CD14-positive monocyte (primary cell): ENCODE data around the gene ZNF423. TPM values are rescaled to one million over a fixed set of nuclear protein-coding genes. Genes with fewer than 3 reads are reported as not detected.

ENCODE experiments used
- DNase-seq, 3 donors: peaks; one replicate each; pipeline ENCODE4 v3.0.0-alpha.2; 2011 to 2022
- H2AFZ ChIP-seq: 2 replicates; pipeline ENCODE4 v1.6.0; 2012; ENCODE audit warnings: mild to moderate bottlenecking, low read depth, low read length, inconsistent platforms; ENCODE audit not compliant: insufficient read depth, poor library complexity, severe bottlenecking
- H3K27ac ChIP-seq, 2 donors: 1 replicate in 1 of 2; 2 replicates in 1 of 2; pipeline ENCODE4 v1.5.1; 2012 to 2013; ENCODE audit warnings: low read length in 2 of 2, control low read depth in 1 of 2, inconsistent platforms in 1 of 2, low read depth in 1 of 2, mild to moderate bottlenecking in 1 of 2
- H3K27me3 ChIP-seq, 2 donors: one replicate each; pipeline versions ENCODE4 v1.6.0 to v1.6.1; 2011 to 2013; ENCODE audit warnings: low read length in 2 of 2; ENCODE audit not compliant: control insufficient read depth in 2 of 2, insufficient read depth in 2 of 2
- H3K36me3 ChIP-seq, 2 donors: replicated peaks in 1 of 2; 1 replicate in 1 of 2; 2 replicates in 1 of 2; pipeline versions ENCODE4 v1.5.1 to v1.6.1; 2012 to 2013; ENCODE audit warnings: low read length in 2 of 2, control low read depth in 1 of 2, inconsistent platforms in 1 of 2, mild to moderate bottlenecking in 1 of 2; ENCODE audit not compliant: insufficient read depth in 2 of 2, control insufficient read depth in 1 of 2
- H3K4me1 ChIP-seq, 2 donors: 1 replicate in 1 of 2; 2 replicates in 1 of 2; pipeline versions ENCODE4 v1.5.1 to v1.6.1; 2012 to 2013; ENCODE audit warnings: low read length in 2 of 2, control low read depth in 1 of 2, inconsistent platforms in 1 of 2, mild to moderate bottlenecking in 1 of 2, moderate library complexity in 1 of 2; ENCODE audit not compliant: insufficient read depth in 2 of 2, control insufficient read depth in 1 of 2
- H3K4me2 ChIP-seq: replicated peaks from 2 replicates; pipeline ENCODE3; 2012; ENCODE audit warnings: low read length, moderate library complexity, mild to moderate bottlenecking; ENCODE audit not compliant: poor library complexity, severe bottlenecking; ENCODE audit errors: extremely low read depth
- H3K4me3 ChIP-seq, 3 experiments: fragments of 200-600 bp in 1 of 3; sonication (generic) in 1 of 3; replicated peaks in 1 of 3; 1 replicate in 2 of 3; 2 replicates in 1 of 3; pipeline ENCODE4 v1.5.1; 2011 to 2013; ENCODE audit warnings: low read length in 3 of 3, mild to moderate bottlenecking in 3 of 3, control low read depth in 2 of 3, low read depth in 2 of 3, inconsistent platforms in 1 of 3, moderate library complexity in 1 of 3
- H3K79me2 ChIP-seq: 2 replicates; pipeline ENCODE4 v1.6.0; 2012; ENCODE audit warnings: mild to moderate bottlenecking, control low read depth, inconsistent platforms, low read length, moderate library complexity; ENCODE audit not compliant: insufficient read depth
- H3K9ac ChIP-seq: 2 replicates; pipeline ENCODE4 v1.6.0; 2017; ENCODE audit warnings: low read length, mild to moderate bottlenecking; ENCODE audit not compliant: insufficient read depth, poor library complexity, severe bottlenecking
- H3K9me3 ChIP-seq, 2 donors: replicated peaks in 1 of 2; 1 replicate in 1 of 2; 2 replicates in 1 of 2; pipeline versions ENCODE4 v1.5.1 to v1.6.1; 2012 to 2013; ENCODE audit warnings: low read length in 2 of 2, control low read depth in 1 of 2; ENCODE audit not compliant: control insufficient read depth in 1 of 2, insufficient read depth in 1 of 2
- H4K20me1 ChIP-seq: 2 replicates; pipeline ENCODE4 v1.6.0; 2012; ENCODE audit warnings: mild to moderate bottlenecking, low read length, control low read depth, moderate library complexity; ENCODE audit not compliant: insufficient read depth
- H3K27ac Mint-ChIP-seq, 7 donors: one replicate each; pipeline ENCODE4 v1.8.0; 2020; ENCODE audit warnings: mild to moderate bottlenecking in 7 of 7, mixed read lengths in 7 of 7, moderate library complexity in 6 of 7, inconsistent platforms in 2 of 7
- H3K27me3 Mint-ChIP-seq, 3 donors: one replicate each; pipeline ENCODE4 v1.8.0; 2021 to 2022; ENCODE audit warnings: low read depth in 3 of 3, mild to moderate bottlenecking in 3 of 3, mixed read lengths in 3 of 3, moderate library complexity in 3 of 3, inconsistent platforms in 1 of 3
- H3K36me3 Mint-ChIP-seq, 2 donors: one replicate each; pipeline ENCODE4 v1.8.0; 2020; ENCODE audit warnings: mixed read lengths in 2 of 2, inconsistent platforms in 1 of 2, mild to moderate bottlenecking in 1 of 2
- H3K4me1 Mint-ChIP-seq: one replicate; pipeline ENCODE4 v1.8.0; 2020; ENCODE audit warnings: mild to moderate bottlenecking, mixed read lengths
- H3K4me3 Mint-ChIP-seq, 2 donors: one replicate each; pipeline ENCODE4 v1.8.0; 2020; ENCODE audit warnings: mild to moderate bottlenecking in 2 of 2, mixed read lengths in 2 of 2, moderate library complexity in 1 of 2
- H3K9me3 Mint-ChIP-seq, 7 donors: one replicate each; pipeline ENCODE4 v1.8.0; 2020 to 2022; ENCODE audit warnings: mixed read lengths in 7 of 7, mild to moderate bottlenecking in 6 of 7, moderate library complexity in 6 of 7, inconsistent platforms in 2 of 7
- CTCF ChIP-seq: fragments of 200-600 bp; IDR thresholded peaks from one replicate; pipeline ENCODE4 v1.8.0; 2022; ENCODE audit warnings: antibody characterized with exemption, mild to moderate bottlenecking
- WGBS: methylation state at CpG from one replicate; pipeline ENCODE4 v1.1.5; 2013; ENCODE audit warnings: missing lambda C conversion rate; ENCODE audit not compliant: insufficient coverage; 5-methylcytosine and 5-hydroxymethylcytosine counted together
- intact Hi-C, 2 donors: fragments of 100-400 bp; cut with micrococcal nuclease; formaldehyde crosslinking; loops; one replicate each; pipeline versions ENCODE4 v1.15.0 to v1.15.1; 2023
- polyA plus RNA-seq, 3 donors: library from polyadenylated mRNA; depleted of rRNA in 1 of 3; unstranded in 2 of 3; stranded (reverse) in 1 of 3; fragments of 300-500 nt in 2 of 3; fragments of >200 nt in 1 of 3; fragmentation: Illumina TruSeq in 2 of 3; gene quantifications; 1 replicate in 2 of 3; 2 replicates in 1 of 3; pipeline ENCODE4 v1.2.3, GENCODE V29; 2012 to 2021

The ZNF423 gene
- polyA plus RNA-seq, 3 donors: not detected

- 19% methylated on average over 3 of the region's 4 CpGs for WGBS
Observed at GRCh38 chr16:49644145-49644463, 211.8 kb downstream of the ZNF423 start.

DNA sequence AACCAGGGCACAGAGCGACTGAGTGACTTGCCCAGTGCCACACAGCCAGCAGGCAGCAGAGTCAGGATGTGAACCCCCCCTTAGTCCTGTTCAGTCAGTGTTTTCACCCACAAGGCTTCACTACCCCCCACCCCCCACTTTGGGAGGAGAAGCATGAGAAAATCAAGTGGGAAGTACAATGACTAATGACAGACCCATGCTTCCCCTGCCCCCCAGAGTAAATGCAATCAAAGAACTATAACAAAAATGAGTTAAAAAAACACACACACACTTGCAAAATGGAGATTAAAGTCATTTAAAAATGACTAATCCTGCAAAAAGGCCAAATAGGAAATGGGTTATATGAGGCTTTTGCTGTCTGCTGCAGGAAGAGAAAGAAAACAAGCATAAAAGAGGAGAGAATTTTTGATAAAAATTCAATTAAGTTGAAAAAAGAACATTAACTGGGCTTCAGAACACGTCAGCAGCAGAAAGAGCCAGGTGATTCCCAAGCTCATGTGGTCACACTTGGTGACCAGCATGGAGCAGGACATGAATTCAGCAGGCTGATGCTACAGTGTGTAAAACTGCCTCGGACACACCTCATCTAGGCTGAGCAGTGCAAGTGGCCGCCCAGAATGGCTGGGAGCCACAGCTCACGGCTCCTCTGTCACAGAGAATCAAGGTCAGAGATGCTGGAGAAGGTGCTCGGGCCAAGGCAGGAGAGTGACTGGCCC lies 212.3 kb downstream of the ZNF423 start:
- peaks cover 24 to 27% of the 10 kb centered on the region in 2 donors for H3K9me3 ChIP-seq
- no peaks in the 10 kb centered on the region for H3K36me3 ChIP-seq
- H3K9ac ChIP-seq: no peak overlapping the region
- 79% methylated on average over 5 of the region's 6 CpGs for WGBS
- H4K20me1 ChIP-seq: no peaks in the 10 kb centered on the region
- H2AFZ ChIP-seq: no peak overlapping the region
- no peak overlapping the region for H3K27ac Mint-ChIP-seq
- no peaks in the 10 kb centered on the region for H3K27me3 ChIP-seq
- no peak overlapping the region for H3K4me3 ChIP-seq
- no peaks in the 10 kb centered on the region for H3K36me3 Mint-ChIP-seq
- no peak overlapping the region for H3K27ac ChIP-seq
- H3K27me3 Mint-ChIP-seq: peaks cover 0 to 7% (median 4%) of the 10 kb centered on the region in 3 donors
- H3K4me1 Mint-ChIP-seq: no peaks in the 10 kb centered on the region
- no peak for DNase-seq
- no peaks in the 10 kb centered on the region for H3K4me1 ChIP-seq
- H3K4me3 Mint-ChIP-seq: no peak overlapping the region
- TF ChIP-seq CTCF: no peak
- no peaks in the 10 kb centered on the region for H3K79me2 ChIP-seq
- intact Hi-C loops: no loop called here
- H3K4me2 ChIP-seq: no peak overlapping the region
- H3K9me3 Mint-ChIP-seq: peaks cover 11 to 33% (median 27%) of the 10 kb centered on the region in 7 donors

More at GRCh38 chr16:49644145-49644463, 211.8 kb downstream of the ZNF423 start:
- Mint-ChIP-seq H3K27me3 (peaks cover 0 to 7% (median 4%) of the 10 kb centered on the region in 3 donors), H3K36me3 (no peaks in the 10 kb centered on the region), H3K4me1 (no peaks in the 10 kb centered on the region), H3K27ac (no peak overlapping the region), H3K4me3 (no peak overlapping the region), H3K9me3 (peaks cover 11 to 37% (median 27%) of the 10 kb centered on the region in 7 donors)
- H3K9ac ChIP-seq: no peak overlapping the region
- no peaks in the 10 kb centered on the region for H3K79me2 ChIP-seq
- H2AFZ ChIP-seq: no peak overlapping the region
- H3K4me2 ChIP-seq: no peak overlapping the region
- intact Hi-C loops: no loop called here
- TF ChIP-seq CTCF: no peak
- peaks cover 24 to 27% of the 10 kb centered on the region in 2 donors for H3K9me3 ChIP-seq
- H3K27ac ChIP-seq: no peak overlapping the region
- DNase-seq: no peak
- no peaks in the 10 kb centered on the region for H3K36me3 ChIP-seq
- H3K4me3 ChIP-seq: no peak overlapping the region
- no peaks in the 10 kb centered on the region for H4K20me1 ChIP-seq
- no peaks in the 10 kb centered on the region for H3K4me1 ChIP-seq
- H3K27me3 ChIP-seq: no peaks in the 10 kb centered on the region
